ENCODE measurements around the gene CUL3.
A peak's percentile ranks its signal among the peaks of the same experiment; 100 is the strongest.

The CUL3 gene

DNA sequence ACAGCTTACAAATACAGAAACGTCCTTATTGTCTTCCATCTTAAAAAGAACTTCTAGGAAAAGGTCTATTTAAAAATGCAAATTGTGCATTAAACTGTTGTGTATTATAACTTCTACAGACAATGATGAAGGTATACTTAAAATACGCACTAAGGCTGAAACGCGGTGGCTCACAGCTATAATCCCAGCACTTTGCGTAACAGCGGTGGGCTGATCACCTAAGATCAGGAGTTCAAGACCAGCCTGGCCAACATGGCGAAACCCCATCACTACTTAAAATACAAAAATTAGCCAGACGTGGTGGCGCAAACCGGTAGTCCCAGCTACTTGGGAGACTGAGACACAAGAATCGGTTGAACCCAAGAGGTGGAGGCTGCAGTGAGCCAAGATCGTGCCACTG, 4.9 kb downstream of the CUL3 start:
- no peak for TF ChIP-seq POLR2A (IDR thresholded peaks at IDR 0.05; ENCODE audit: low read depth, low read length)
- no peak for TF ChIP-seq POU2F2 (IDR thresholded peaks at IDR 0.05; ENCODE audit: low read depth, low read length)
- TF ChIP-seq PAX5 (IDR thresholded peaks at IDR 0.05; ENCODE audit: insufficient read depth, low read length, severe bottlenecking), result no peak
- no peak for TF ChIP-seq POLR2AphosphoS5 (IDR thresholded peaks at IDR 0.05; ENCODE audit: low read depth, low read length)
- TF ChIP-seq TAF1 (IDR thresholded peaks at IDR 0.05; ENCODE audit: low read depth, low read length), result no peak
- TF ChIP-seq SPI1 (IDR thresholded peaks at IDR 0.05; ENCODE audit: low read depth, low read length), result no peak
- FAIRE-seq (no peak), DNase-seq (ENCODE audit: insufficient read length, low spot score) (no peak)

DNA sequence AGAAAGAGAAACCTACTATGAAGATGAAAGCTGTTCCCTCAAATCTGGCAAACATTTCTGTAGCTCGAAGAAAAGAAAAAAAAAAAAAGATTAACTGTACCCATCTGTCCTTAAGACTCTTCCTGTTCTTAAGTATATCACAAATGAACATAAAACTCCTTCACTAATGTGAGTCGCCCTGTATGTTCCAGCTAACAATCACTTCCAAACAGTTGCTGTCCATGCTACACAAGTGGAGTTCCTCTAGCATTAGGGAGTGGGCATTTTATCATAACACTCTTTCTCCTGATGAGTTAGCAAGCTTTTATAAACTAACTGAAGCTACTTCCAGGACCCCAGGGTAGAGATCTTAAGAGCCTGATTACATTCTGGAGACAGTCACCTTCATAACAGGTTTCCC, 5.8 kb downstream of the CUL3 start:
- no peak for DNase-seq (ENCODE audit: insufficient read length, low spot score)
- FAIRE-seq, result no peak
- TF ChIP-seq SPI1 (IDR thresholded peaks at IDR 0.05; ENCODE audit: low read depth, low read length) (no peak), POU2F2 (IDR thresholded peaks at IDR 0.05; ENCODE audit: low read depth, low read length) (no peak), POLR2AphosphoS5 (IDR thresholded peaks at IDR 0.05; ENCODE audit: low read depth, low read length) (no peak), POLR2A (IDR thresholded peaks at IDR 0.05; ENCODE audit: low read depth, low read length) (no peak), PAX5 (IDR thresholded peaks at IDR 0.05; ENCODE audit: insufficient read depth, low read length, severe bottlenecking) (no peak), TAF1 (IDR thresholded peaks at IDR 0.05; ENCODE audit: low read depth, low read length) (no peak)

DNA sequence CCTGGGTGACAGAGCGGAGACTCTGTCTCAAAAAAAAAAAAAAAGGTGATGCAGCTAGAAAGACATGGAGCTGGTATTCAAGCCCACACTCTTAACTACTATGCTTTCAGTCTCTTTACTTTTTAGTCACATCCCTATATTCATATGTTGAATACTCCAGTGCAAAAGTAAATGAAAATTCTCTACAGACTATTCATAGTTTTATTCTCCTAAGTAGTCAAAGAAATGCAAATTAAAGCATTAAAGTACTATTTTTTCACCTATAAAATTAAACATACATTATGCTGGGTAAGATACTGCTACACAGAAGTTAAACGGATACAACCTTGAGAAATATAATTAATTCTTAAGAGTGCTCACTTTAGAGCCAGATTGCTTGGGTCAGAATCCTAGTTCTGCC, 7.6 kb downstream of the CUL3 start:
- TF ChIP-seq TAF1 (IDR thresholded peaks at IDR 0.05; ENCODE audit: low read depth, low read length) (no peak), SPI1 (IDR thresholded peaks at IDR 0.05; ENCODE audit: low read depth, low read length) (no peak), POU2F2 (IDR thresholded peaks at IDR 0.05; ENCODE audit: low read depth, low read length) (no peak), PAX5 (IDR thresholded peaks at IDR 0.05; ENCODE audit: insufficient read depth, low read length, severe bottlenecking) (no peak), POLR2AphosphoS5 (IDR thresholded peaks at IDR 0.05; ENCODE audit: low read depth, low read length) (no peak), POLR2A (IDR thresholded peaks at IDR 0.05; ENCODE audit: low read depth, low read length) (no peak)
- DNase-seq (ENCODE audit: insufficient read length, low spot score) (no peak), FAIRE-seq (no peak)

DNA sequence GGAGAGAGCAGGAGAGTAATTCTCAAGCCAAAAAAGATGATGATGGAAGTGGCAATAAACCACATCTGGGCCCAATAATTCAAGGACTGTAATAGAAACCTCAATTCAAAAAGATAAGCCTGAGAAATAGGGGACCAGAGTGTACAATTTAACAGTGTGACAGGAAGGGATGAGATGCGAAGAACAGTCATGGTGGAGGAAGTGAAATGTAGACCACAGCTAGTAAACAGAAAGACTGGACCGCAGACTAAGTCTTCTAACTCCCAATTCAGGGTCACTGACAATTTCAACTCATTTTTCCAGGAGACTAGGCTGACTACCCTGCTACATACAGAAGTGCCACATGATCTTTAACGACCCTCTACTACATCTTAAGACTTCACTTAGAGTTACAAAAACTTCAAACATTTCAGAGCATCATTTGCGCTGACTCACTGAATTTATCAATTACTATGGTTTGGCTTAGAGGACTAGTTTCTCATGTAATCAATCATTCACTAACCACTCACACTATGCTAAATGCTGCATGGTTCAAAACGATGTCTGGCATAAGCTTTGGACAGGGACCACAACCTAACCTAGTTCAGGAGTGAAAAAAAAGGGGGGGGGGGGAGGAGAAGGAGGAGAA, 9.0 kb downstream of the CUL3 start:
- TF ChIP-seq POLR2AphosphoS5 (IDR thresholded peaks at IDR 0.05; ENCODE audit: low read depth, low read length), result no peak
- no peak for TF ChIP-seq TAF1 (IDR thresholded peaks at IDR 0.05; ENCODE audit: low read depth, low read length)
- no peak for TF ChIP-seq PAX5 (IDR thresholded peaks at IDR 0.05; ENCODE audit: insufficient read depth, low read length, severe bottlenecking)
- TF ChIP-seq SPI1 (IDR thresholded peaks at IDR 0.05; ENCODE audit: low read depth, low read length), result peak; percentile 85
- TF ChIP-seq POLR2A (IDR thresholded peaks at IDR 0.05; ENCODE audit: low read depth, low read length), result no peak
- no peak for DNase-seq (ENCODE audit: insufficient read length, low spot score)
- peak; percentile 92 for FAIRE-seq

DNA sequence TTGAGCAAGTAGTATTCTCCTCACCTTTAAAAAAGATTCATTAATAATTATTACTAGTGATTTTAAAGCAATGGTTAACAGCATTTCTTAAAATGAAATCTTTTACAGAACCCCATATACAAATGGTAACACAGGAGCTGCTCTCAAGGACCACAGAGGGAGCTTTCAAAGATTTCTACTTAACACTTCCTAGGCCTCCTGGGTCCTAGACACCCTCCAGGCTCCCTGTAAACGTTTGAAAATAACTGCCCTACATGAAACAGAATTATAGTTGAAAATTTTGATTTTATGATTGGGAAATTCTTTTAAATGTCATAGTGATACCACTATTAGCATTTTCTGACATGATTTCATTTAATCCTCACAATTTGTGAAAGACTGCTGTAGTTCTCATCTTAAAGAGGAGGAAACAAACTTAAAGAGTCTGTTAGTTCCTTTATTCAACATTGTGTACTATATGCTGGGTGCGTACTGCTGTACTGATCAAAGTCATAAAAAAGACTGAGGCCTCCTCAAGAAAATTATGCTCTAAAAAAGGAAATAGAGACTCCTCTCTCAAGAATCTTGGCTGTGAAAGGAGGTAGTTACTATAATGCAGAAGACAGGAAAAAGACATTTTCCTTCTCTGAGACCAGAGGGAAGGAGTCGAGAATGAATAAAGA, 10.6 kb downstream of the CUL3 start:
- DNase-seq (ENCODE audit: insufficient read length, low spot score) (no peak), FAIRE-seq (no peak)
- TF ChIP-seq SPI1 (IDR thresholded peaks at IDR 0.05; ENCODE audit: low read depth, low read length), result no peak
- no peak for TF ChIP-seq POU2F2 (IDR thresholded peaks at IDR 0.05; ENCODE audit: low read depth, low read length)
- TF ChIP-seq PAX5 (IDR thresholded peaks at IDR 0.05; ENCODE audit: insufficient read depth, low read length, severe bottlenecking), result no peak
- no peak for TF ChIP-seq TAF1 (IDR thresholded peaks at IDR 0.05; ENCODE audit: low read depth, low read length)
- no peak for TF ChIP-seq POLR2AphosphoS5 (IDR thresholded peaks at IDR 0.05; ENCODE audit: low read depth, low read length)
- no peak for TF ChIP-seq POLR2A (IDR thresholded peaks at IDR 0.05; ENCODE audit: low read depth, low read length)

DNA sequence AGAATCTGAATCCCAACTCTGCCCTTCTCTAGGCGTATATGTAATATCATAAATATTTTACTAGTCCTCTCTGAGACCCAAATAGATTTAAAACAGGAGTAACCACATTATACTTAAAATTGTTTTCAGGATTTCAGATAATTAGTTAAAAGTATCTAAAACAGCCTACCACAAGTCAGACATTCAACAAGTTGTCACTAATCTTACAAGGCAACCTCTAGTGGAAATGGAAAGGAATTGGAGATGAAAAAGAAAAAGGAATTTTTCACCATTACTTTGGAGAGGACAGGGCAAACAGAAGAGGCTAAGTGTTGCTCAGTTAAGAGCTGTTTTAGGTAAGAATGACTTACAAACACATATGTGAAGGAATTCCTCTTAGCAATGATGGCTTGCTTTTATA, 11.4 kb downstream of the CUL3 start:
- TF ChIP-seq PAX5 (IDR thresholded peaks at IDR 0.05; ENCODE audit: insufficient read depth, low read length, severe bottlenecking) (no peak), POU2F2 (IDR thresholded peaks at IDR 0.05; ENCODE audit: low read depth, low read length) (no peak), POLR2AphosphoS5 (IDR thresholded peaks at IDR 0.05; ENCODE audit: low read depth, low read length) (no peak), TAF1 (IDR thresholded peaks at IDR 0.05; ENCODE audit: low read depth, low read length) (no peak), POLR2A (IDR thresholded peaks at IDR 0.05; ENCODE audit: low read depth, low read length) (no peak), SPI1 (IDR thresholded peaks at IDR 0.05; ENCODE audit: low read depth, low read length) (no peak)
- FAIRE-seq, result no peak
- no peak for DNase-seq (ENCODE audit: insufficient read length, low spot score)

DNA sequence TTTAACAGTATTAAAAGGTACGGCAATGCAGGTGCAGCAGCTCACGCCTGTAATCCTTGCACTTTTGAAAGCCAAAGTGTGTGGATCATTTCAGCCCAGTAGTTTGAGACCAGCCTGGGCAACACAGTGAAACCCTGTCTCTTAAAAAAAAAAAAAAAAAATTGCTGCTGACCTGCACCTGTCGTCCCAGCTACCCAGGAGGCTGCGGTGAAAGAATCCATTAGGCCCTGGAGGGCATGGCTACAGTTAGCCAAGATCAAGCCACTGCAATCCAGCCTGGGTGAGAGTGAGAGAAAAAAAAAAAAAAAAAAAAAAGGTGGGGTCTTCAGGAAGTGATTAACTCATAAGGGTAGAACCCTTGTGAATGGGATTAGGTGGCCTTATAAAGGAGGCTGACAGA, 12.8 kb downstream of the CUL3 start:
- DNase-seq (ENCODE audit: insufficient read length, low spot score) (no peak), FAIRE-seq (no peak)
- TF ChIP-seq POLR2A (IDR thresholded peaks at IDR 0.05; ENCODE audit: low read depth, low read length) (no peak), TAF1 (IDR thresholded peaks at IDR 0.05; ENCODE audit: low read depth, low read length) (no peak), SPI1 (IDR thresholded peaks at IDR 0.05; ENCODE audit: low read depth, low read length) (no peak), POLR2AphosphoS5 (IDR thresholded peaks at IDR 0.05; ENCODE audit: low read depth, low read length) (no peak), PAX5 (IDR thresholded peaks at IDR 0.05; ENCODE audit: insufficient read depth, low read length, severe bottlenecking) (no peak)

DNA sequence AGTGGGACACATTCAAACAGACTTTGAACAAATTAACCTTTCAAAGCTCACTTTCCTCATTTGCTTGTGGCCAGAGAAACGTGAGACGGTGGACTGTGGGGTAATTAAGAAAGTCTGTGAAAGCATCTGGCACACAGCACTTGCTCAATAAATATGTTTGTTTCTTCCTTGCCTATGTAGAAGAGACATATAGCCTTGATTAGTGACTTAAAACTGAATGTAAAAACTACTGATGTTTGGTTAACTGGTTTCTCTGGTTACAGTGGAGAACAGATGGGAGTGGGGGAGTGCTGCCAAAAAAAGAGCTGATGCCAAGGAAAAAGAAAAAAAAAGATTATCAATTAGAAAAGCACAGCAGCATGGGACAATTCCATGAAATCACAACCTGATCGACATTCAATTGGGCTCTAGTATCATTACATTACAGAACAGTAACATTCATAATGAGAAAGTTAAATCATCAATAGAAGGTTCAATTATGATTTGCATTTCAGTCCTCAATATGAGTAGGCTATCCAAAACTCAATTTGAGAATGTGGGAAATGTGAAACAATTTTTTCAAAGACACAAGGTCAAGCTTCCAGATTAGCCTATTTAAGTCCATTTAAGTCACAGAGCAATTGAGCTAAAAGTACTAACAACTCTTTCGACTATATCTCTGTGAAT, 14.7 kb downstream of the CUL3 start:
- DNase-seq (ENCODE audit: insufficient read length, low spot score) (no peak), FAIRE-seq (peak; percentile 55)
- TF ChIP-seq SPI1 (IDR thresholded peaks at IDR 0.05; ENCODE audit: low read depth, low read length) (no peak), POLR2A (IDR thresholded peaks at IDR 0.05; ENCODE audit: low read depth, low read length) (no peak), POLR2AphosphoS5 (IDR thresholded peaks at IDR 0.05; ENCODE audit: low read depth, low read length) (no peak), TAF1 (IDR thresholded peaks at IDR 0.05; ENCODE audit: low read depth, low read length) (no peak), PAX5 (IDR thresholded peaks at IDR 0.05; ENCODE audit: insufficient read depth, low read length, severe bottlenecking) (no peak), POU2F2 (IDR thresholded peaks at IDR 0.05; ENCODE audit: low read depth, low read length) (no peak)

DNA sequence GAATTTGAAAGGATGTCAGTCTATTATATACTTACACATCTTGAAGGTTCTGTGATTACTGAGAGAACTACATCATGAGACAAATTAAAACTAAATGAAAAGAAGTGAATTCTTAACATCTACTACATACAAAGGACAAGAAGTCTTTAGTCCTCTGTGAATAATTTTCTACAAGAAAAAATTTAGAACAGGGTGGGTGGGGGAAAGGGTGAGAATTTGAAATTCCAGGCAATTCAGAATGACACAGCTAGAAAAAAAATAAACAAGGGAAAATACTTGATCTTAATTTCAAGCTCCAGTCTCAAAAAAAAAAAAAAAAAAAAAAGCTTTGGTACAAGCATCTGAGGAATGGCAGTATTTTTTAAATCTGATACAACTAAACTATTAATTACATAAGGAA, 15.5 kb downstream of the CUL3 start:
- TF ChIP-seq SPI1 (IDR thresholded peaks at IDR 0.05; ENCODE audit: low read depth, low read length), result no peak
- no peak for TF ChIP-seq POU2F2 (IDR thresholded peaks at IDR 0.05; ENCODE audit: low read depth, low read length)
- no peak for FAIRE-seq
- DNase-seq (ENCODE audit: insufficient read length, low spot score), result no peak

Measured in GM12891 (cell line).